GM19328 (cell line): ENCODE results near the gene BACH1.
"Not testable (repeated sequence)": the region's sequence is repeated elsewhere in the genome, so short reads cannot be mapped to it uniquely, and the experiment has no call there.

Experiments
- ATAC-seq: cut with Tn5 transposase; IDR thresholded peaks from one replicate; pipeline ENCODE4 v1.9.1; 2021; ENCODE audit warnings: mild to moderate bottlenecking, moderate library complexity; ENCODE audit not compliant: unreplicated experiment

The BACH1 gene

GRCh38 chr21:29342363-29342957 lies 43.7 kb downstream of the BACH1 start:
- no peak for ATAC-seq

- ATAC-seq = no peak
Observed at GRCh38 chr21:29343519-29343918, 44.8 kb downstream of the BACH1 start.

- ATAC-seq = no peak
Observed at GRCh38 chr21:29346281-29346680, 47.6 kb downstream of the BACH1 start.

- ATAC-seq = no peak
Observed at GRCh38 chr21:29346771-29347170, 48.0 kb downstream of the BACH1 start.

GRCh38 chr21:29347274-29347681 lies 48.6 kb downstream of the BACH1 start:
- no peak for ATAC-seq

- ATAC-seq = no peak
Observed at GRCh38 chr21:29349702-29350101, 51.0 kb downstream of the BACH1 start.

GRCh38 chr21:29350246-29350779 lies 51.6 kb downstream of the BACH1 start:
- ATAC-seq = no peak

GRCh38 chr21:29351691-29352090 lies 53.0 kb downstream of the BACH1 start:
- no peak for ATAC-seq

GRCh38 chr21:29355043-29355710 lies 56.5 kb downstream of the BACH1 start:
- ATAC-seq = not testable (repeated sequence)

- not testable (repeated sequence) for ATAC-seq
Observed at GRCh38 chr21:29356291-29356690, 57.6 kb downstream of the BACH1 start.

GRCh38 chr21:29356810-29357209 lies 58.1 kb downstream of the BACH1 start:
- ATAC-seq = not testable (repeated sequence)

- no peak for ATAC-seq
Observed at GRCh38 chr21:29359718-29360117, 61.0 kb downstream of the BACH1 start.

GRCh38 chr21:29360799-29361765 lies 62.4 kb downstream of the BACH1 start:
- no peak for ATAC-seq

- no peak for ATAC-seq
Observed at GRCh38 chr21:29362758-29363157, 64.0 kb downstream of the BACH1 start.

GRCh38 chr21:29365661-29366265 lies 67.0 kb downstream of the BACH1 start:
- ATAC-seq = no peak

GRCh38 chr21:29366532-29366931 lies 67.8 kb downstream of the BACH1 start:
- ATAC-seq = no peak

GRCh38 chr21:29367335-29367734 lies 68.6 kb downstream of the BACH1 start:
- no peak for ATAC-seq

- ATAC-seq = no peak
Observed at GRCh38 chr21:29368906-29369305, 70.2 kb downstream of the BACH1 start.

GRCh38 chr21:29371464-29371863 lies 72.7 kb downstream of the BACH1 start:
- ATAC-seq = no peak

- ATAC-seq = peak; percentile 74
Observed at GRCh38 chr21:29372063-29372802, 73.5 kb downstream of the BACH1 start.
